IPS-11a (cell line): ENCODE results near the gene CNKSR2.

Experiments used
- H3K4me3 ChIP-seq: one replicate; pipeline ENCODE4 v1.5.1; 2013; ENCODE audit warnings: low read depth, low read length, control low read depth

CNKSR2 gene

DNA sequence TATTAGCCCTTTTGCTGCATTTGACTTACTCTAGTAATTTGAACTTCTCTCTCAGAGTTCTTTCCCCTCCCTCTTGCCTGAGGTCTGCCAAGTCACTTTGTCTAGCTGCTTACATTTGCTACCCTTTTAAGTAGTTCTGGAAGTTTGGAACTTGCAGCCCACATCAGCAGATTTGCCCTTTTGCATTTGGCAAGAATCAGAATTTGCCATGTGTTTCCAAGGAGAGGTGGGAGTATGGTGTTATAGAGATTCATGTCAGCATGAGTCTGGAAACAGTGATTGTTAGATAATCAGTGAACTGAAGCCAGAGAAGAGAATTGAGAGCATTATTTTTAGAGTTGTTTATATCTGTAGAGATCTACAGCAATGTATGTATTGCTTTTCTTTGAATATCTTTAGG, 231.8 kb downstream of the CNKSR2 start:
- H3K4me3 ChIP-seq: no peak overlapping the region

DNA sequence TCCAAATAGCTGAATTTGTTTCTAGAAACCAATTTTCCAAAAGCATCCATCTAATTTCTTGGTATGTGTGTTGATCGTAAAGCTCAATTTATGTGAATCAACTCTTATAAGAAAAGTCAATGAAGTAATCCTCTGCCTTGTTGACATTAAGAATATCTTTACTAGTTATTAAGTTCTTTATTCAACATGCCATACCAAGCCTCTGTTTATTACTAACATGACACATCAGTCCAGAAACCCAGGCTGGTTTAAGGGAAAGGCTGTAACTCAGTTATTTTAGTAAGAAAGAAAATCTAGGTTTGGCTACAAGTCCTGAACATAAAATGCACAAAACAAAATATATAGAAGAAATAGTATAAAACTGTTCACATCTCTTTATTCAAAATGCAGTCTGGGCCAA, 235.9 kb downstream of the CNKSR2 start:
- no peak overlapping the region for H3K4me3 ChIP-seq

DNA sequence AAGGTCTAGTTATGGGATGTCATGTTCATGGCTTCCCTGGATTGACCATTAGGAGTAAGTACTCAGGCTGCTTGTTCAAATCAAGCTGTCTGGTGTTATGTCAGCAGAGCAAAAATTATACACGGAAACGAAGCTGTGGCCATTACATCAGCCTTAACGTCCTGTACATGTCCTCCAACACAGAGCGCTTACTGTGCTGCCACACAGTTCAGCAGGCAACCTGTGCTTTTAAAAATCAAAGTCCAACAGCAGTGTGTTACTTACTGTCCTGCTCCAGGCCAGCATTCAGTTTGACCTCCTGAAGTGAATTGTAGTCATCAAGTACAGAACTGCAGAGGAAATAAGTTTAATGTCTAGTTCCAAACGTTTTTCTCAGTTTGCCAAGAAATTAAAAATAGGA, 237.9 kb downstream of the CNKSR2 start:
- no peak overlapping the region for H3K4me3 ChIP-seq

DNA sequence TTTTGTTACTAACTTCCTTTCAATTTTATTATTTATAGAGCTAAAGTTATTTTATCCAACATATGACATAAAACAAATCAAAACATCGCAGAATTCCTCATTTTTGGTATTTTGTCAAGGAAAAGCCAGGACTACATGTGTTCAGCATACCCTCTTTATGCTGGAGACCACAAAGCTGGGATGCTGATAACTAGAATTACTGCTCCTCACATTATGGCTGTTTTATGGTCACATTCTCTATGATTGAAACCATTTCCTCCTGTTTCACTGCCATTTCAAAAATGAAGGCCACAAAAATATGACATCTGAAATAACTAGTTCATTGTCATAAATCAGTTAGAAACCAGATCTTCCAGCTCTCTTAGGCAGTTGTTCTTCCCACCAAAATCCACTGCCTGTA, 242.2 kb downstream of the CNKSR2 start:
- no peak overlapping the region for H3K4me3 ChIP-seq

DNA sequence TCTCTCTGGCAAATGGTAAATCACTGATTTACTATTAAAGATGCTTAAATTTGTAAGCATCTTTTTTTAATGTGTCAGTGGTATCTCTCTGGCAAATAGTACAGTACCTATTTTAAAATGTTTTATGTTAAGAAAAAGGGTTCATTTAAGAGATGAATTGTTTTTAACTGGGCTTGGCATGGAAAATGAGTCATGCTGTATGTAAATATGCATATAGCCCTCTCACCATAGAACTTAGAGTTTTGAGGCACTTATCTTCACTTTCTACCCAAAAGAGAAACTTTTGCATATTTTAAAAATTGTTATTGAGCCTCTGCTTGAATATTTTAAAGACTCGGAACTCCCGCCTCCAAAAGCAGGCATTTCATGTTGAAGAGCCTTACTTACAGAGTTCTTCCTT, 246.0 kb downstream of the CNKSR2 start:
- H3K4me3 ChIP-seq: no peak overlapping the region

DNA sequence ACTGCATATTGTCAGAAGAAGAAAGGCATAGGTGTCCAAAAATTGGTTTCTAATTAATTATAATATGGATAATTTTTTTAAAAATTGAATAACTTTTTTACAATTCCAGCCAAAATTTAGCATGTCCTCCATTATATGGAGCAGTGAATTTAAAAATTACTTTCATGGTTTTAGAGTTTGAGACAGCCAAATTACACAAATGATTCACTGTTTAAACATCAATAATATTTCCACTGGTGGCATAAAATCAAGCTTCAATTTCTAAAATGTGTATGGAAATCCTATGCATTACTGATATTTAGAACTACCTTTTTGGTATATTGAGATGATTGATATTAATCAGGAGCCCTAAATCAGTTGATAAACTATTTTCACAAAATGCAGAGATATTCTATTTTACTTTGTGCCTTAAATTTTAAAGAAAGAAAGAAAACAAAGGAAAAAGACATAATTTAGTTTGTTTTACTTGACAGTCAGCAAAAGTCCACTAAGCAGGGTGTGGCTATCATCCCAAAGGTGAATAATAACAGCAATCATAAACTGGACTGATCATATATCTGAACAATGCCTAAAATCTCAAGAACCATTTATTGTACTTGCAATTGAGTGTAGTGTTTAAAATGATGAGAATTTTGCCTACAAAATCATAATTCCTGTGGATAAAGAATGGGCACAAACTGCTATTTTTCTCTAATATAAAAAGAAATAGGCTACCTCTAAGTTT, 249.7 kb downstream of the CNKSR2 start:
- no peak overlapping the region for H3K4me3 ChIP-seq

DNA sequence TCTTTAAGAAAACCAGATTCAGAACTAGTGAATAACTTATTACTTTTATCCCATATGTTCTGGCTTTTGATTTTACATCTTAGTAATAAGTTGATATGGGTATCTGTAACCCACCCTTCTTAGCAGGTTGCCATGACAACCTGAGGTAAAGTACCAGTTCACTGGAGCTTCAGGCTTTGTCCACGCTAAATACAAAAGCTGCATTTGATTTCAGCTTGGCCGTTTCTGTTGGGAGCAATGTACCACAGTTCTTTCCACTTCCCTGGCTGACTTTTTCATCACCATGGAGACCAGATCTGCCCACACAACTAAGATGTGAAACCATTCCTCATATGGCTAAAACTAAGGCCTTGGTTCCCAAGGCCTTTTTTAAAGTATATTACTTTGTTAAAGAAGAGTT, 257.8 kb downstream of the CNKSR2 start:
- no peak overlapping the region for H3K4me3 ChIP-seq

DNA sequence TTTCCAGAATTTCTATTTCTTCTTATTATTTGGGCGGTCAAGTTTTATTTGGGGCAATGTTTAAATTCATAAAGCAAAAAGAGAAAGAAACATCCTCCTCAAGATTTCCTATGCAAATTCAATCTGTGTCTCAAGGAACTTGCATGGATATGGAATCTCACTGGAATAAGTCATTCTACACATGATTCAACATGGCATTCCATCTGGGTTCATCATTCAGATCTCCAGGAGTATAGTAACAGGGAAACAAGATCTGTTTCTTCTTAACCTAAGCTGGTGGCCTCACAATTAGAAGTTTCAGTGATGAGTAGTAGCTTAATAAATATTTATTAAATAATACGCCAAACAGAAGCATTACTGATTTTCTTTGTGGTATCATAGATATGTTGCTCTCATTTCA, 264.1 kb downstream of the CNKSR2 start:
- no peak overlapping the region for H3K4me3 ChIP-seq

DNA sequence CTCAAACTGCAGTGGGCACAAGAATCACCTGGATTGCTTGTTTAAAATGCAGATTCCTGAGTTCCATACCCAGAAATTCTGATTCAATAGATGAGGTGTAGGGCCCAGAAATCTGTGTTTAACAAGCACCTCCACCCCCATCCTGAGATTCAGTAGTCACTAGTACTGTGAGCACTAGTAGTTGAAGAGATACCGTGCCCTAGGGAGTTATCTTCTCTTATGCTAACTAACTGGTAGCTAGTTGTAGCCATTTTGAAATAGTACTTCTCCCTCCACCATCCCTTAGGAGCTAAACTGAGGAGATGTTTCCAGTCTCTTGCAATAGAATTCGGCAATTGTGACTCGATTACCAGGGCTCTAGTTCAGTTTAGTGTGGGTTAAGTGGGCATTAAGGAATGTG, 265.6 kb downstream of the CNKSR2 start:
- H3K4me3 ChIP-seq: no peak overlapping the region

DNA sequence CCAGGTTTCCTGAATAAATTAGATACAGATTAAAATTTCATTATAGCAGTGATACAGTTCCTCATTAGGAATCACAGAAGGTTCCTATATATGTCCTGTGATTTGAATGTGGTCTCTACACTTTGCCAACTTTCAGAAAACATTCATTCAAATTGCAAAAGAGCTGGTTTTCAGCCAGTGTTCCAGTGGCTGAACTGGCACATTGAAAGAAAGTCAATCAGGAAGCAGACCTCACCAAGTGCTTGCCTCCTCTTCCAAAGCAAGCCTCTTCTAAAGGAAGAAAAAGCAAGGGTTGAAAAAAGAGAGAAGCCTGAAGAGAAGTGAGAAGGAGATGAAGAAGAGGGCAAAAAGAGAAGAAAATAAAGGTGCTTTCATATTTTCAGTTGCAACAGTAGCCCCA, 271.2 kb downstream of the CNKSR2 start:
- H3K4me3 ChIP-seq: no peak overlapping the region

DNA sequence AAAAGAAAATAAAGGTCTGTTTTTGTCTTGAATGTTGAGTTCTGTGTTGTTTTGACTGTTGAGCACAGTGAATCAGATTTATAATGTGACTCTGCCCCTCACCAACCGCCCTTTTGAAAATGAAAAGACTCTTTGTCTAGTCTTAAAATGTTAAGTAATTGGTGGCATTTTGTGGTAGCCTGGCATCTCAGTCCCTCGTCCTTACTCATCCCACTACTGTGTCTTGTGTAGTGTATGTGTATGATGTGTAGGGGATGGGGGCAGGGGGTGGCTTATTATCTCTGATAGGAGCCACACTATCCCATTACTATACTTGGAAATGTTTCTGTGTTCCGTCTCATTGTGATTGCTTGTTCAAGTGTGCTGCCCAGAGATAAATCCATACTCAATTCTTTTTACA, 271.7 kb downstream of the CNKSR2 start:
- H3K4me3 ChIP-seq: no peak overlapping the region

DNA sequence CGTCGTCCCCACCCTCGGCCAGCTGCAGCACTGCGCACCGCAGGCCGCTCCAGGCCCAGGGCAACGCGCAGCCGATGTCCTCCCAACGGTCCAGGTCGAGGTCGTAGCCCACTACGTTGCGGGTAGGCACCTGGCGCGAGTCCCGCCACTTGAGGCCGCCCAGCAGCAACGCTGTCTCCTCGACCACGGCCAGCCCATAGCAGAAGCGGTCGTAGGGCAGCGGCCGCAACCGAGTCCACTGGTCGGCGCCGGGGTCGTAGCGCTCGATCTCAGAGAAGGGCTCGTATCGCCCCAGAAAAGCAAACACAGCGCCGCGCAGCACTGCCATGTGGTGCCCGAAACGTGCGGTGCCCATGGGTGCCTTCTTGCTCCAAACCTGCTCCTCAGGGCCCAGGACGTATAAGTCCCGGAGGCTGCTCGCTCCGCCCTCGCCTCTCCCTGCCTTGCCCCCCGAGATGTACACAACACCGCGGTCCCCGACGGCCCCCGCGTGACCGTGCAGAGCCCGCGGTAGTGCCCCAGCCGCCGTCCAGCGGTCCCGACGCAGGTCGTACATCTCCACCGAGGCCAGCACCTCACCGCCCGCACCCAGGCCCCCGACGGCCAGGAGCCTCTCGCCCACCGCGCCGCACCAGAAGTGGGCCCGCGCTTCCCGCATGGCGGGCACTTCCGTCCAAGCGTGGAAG, 281.8 kb downstream of the CNKSR2 start:
- no peak overlapping the region for H3K4me3 ChIP-seq

DNA sequence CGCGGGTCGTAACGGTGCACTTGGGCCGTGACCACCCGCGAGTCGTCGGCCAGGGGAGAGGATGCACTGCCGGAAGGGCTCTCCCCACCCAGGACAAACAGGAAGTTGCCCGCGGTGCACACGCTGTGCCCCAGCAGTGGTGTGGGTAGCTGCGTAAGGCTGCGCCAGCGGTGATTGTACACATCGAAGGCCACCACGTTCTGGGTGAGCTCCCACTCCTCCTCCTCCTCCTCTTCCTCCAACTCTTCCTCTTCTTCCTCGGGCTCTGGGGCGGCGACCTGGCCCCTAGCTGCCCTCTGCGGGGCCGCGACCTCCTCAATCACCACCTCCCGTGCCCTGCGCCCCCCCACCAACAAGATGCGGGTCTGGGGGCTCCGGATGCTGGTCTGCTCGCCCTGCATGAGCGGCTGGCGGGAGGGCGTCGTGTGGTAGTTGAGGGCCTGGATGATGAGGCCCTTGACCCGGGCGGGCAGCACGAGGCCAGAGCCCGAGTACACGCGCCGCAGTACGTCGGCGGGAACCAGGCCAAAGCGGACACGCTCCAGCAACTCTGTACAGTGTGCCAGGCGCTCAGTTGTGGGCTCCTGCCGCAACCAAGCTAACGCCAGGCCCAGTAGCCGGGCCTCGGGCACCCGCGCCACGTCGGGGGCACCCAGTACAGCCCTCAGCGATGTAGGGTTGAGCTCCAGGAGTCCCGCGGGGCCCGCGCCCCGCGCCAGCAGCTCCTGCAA, 282.5 kb downstream of the CNKSR2 start:
- no peak overlapping the region for H3K4me3 ChIP-seq

DNA sequence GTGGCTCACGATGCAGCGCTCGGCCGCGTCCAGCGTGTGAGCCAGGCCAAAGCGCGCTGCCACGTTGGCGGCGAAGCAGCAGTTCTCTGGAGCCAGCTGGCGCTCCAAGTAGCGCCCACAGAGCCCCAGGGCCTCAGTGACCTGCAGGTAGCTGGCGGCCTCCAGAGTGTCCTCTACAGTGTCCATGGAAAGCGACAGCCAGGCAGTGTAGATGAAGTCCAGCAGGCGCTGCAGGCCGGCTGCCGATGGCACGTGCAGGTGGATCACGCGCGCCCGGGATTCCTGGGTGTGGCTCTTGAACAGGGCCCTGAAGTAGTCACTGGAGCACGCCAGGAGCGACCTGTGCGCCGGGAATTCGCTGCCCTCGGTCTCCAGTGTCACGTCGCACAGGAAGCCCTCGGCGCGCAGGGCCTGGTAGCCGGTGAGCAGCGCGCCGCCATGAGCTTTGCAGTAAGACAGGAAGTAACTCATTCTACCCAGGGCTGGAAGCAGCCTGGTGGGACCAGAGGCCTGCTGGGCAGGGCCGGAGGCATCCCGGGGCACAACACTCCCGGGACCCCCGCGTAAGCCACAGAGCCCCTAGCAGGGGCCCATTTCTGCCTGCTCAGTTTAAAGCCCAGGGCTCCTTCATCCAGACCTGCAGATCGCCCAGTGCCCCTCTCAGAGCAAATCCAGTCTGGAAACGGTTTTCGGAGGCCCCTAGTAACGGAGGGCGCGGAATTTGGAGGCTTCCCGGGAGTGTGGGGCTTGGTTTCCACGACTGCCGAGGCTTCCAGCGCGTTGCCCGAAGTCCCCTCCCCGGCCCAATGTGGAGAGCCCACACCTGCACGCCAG, 283.3 kb downstream of the CNKSR2 start:
- no peak overlapping the region for H3K4me3 ChIP-seq

DNA sequence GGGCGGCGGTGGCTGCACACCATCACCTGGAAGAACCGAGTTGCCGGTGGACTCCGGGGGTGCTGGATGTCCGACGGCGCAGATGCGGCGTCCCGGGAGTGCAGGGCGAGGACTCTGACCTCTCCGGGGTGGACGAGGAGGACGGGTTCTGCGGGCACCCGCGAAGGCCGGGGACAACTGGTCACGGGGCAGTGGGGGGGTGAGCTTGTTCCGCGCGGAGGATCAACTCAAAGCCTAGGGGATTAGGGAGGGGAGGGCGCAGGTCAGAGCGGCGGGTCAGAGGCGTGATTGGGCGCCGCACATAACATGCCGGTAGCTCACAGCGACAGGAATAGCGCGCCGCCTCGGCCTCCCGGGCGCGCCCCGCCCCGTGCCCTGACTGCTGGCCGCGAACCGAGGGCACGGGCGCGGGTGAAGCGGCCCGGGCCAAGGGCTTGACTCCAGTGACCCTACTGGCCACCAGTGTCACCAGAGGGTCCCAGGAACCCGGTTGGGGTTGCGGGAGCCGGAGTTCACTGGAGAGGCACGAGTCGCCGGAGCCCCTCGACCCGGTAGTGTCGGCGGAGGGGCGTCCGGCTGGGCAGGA, 284.0 kb downstream of the CNKSR2 start, which contains the start of gene KLHL34:
Gene KLHL34, minus strand, starts transcription at position 179 of the 586 bp plus-strand sequence. CDS start 542 bp downstream, outside the sequence.
- H3K4me3 ChIP-seq: peak within 1 kb of the TSS; percentile 8

DNA sequence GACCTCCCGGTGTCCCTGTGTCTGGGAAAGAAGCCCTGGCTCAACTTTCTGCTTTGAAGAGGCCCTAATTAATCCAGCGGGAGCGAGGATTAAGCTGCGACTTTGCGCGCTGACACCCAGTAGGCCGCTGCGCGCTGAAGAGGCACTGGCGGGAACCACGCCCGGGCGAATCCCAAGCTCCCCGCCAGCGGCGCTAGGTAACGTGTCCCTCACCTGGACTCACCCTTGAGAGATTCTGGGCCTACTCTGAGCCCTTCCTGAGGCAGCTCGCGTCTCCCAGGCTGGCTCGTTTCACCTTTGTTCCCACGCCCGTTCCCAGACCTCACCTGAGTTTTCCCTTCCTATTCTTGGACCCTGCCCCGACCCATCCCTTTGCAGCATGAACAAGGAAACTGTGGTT, 284.5 kb downstream of the CNKSR2 start:
- peak overlapping the region; percentile 8 for H3K4me3 ChIP-seq

DNA sequence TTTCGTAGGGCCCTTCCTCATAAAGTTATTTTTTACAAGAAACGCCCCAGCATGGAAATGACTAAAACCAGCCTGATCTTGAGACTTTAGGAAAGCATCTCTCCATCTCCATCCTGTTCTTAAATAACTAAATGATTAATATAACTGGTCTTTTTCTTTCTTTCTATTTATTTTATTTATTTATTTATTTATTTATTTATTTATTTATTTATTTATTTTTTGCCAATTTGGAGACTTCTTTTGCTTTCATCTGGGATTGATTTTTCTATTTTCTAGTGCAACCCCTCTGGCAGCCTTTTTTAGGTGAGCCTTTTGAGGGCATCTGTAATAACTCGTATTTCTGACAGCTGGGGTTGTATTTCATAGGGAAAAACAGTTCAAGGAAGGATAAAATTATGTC, 285.1 kb downstream of the CNKSR2 start:
- H3K4me3 ChIP-seq: no peak overlapping the region

DNA sequence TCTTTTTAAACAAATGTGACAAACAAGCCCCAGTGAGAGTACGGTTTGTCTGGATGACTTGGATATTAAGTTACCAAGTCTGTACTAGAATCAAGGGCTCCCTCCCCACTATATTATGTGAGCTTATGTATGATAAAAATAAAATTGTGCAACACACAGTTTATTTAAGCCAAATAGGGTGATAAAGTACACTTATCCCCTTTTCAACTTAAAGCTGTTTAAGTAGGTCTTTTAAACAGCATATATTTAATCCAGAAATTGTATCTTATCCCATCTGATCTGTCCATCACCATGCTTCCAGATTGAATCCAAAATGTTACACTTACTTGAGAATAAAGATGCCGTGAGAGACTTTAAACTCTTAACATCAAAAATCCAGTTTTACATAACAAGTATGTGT, 285.9 kb downstream of the CNKSR2 start:
- no peak overlapping the region for H3K4me3 ChIP-seq

DNA sequence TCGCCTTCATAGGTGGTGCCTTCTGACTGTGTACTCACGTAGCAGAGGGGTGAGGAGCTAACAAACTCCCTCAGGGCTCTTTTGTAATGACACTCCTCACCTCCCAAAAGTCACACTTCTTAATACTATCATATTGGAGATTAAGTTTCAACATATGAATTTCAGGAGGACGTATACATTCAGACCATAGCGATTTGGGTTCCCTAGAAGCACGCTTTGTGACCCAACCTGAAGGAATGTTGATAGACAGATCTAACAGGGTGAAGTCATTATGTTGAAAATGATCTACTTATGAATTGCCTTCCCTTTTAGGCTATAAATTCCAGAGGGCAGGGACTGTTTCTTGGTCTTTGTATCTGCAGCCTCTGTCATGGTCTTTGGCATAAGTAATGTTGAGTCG, 287.1 kb downstream of the CNKSR2 start:
- H3K4me3 ChIP-seq: no peak overlapping the region

DNA sequence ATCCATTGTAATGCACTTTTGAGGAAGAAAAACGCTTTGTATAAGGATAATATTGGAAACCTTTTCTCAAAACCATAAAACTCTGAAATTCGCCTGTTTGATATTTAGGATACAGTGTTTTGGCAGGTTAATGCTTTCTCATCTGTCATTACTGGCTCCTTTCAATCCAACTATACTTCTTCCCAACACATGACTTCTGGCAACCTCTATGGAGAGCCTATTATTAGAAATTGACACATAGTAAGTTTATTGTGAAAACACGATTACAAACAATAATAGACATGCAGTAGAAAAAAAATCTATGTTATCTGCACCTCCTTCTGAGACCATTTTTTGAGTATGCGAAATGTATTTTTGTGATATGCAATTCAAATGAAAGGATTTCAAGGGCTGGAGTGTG, 288.5 kb downstream of the CNKSR2 start:
- H3K4me3 ChIP-seq: no peak overlapping the region

DNA sequence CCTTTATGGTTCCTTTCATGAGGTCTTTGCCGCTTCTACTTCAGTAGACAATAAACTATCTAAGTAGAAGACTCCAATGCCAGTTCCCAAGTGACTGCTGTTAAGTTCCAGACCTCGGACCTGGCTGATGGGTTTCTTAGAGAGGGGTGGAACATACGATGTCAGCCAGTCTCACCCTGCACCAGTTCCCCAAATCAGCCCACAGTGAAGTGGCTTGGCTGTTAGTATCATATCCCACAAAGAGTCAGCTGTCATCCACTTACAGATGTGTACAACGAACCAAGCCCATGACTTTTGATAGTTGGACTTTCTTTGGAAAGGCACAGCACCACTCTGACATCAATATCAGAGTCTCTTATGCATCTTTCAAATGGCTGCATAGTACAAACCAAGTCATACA, 292.0 kb downstream of the CNKSR2 start:
- no peak overlapping the region for H3K4me3 ChIP-seq
